ENCODE data around the gene HPRT1.

HPRT1 gene

GRCh38 chrX:134547047-134547679 is 87.2 kb downstream of the HPRT1 start:
- Histone ChIP-seq H3K9me3 (ENCODE audit: control insufficient read depth, insufficient read depth, low read length) (no peaks in the 10 kb centered on the region), H3K9me2 (replicated peaks; ENCODE audit: control insufficient read depth, low read length) (no peaks in the 10 kb centered on the region), H3K27me3 (ENCODE audit: control insufficient read depth, low read length) (peaks cover 51% of the 10 kb centered on the region), H4K20me1 (ENCODE audit: control insufficient read depth, insufficient read depth, low read depth, low read length) (no peaks in the 10 kb centered on the region), H3K4me2 (ENCODE audit: low read length) (no peak overlapping the region), H3K4me3 (ENCODE audit: low read length) (no peak overlapping the region), H3K36me3 (ENCODE audit: control insufficient read depth, low read length) (no peaks in the 10 kb centered on the region), H3K27ac (ENCODE audit: low read depth, low read length) (no peak overlapping the region), H3K79me2 (ENCODE audit: control insufficient read depth, low read length) (no peaks in the 10 kb centered on the region), H3K4me1 (ENCODE audit: control insufficient read depth, low read length) (peaks cover 27% of the 10 kb centered on the region), H3F3A (ENCODE audit: control insufficient read depth, insufficient read depth) (no peaks in the 10 kb centered on the region)
- TF ChIP-seq EZH2phosphoT487 (IDR thresholded peaks at IDR 0.05; ENCODE audit: borderline replicate concordance, low read length) = no peak
- TF ChIP-seq CTCF (IDR thresholded peaks at IDR 0.05; ENCODE audit: low read depth, low read length, poor library complexity, severe bottlenecking) = no peak

GRCh38 chrX:134548257-134549201 is 88.6 kb downstream of the HPRT1 start:
- TF ChIP-seq EZH2phosphoT487 (IDR thresholded peaks at IDR 0.05; ENCODE audit: borderline replicate concordance, low read length) = no peak; the same call in 1 of the 2 replicates
- TF ChIP-seq CTCF (IDR thresholded peaks at IDR 0.05; ENCODE audit: low read depth, low read length, poor library complexity, severe bottlenecking) = no peak
- Histone ChIP-seq H3K4me3 (ENCODE audit: low read length) (peak overlapping the region; percentile 74), H3K9me3 (ENCODE audit: control insufficient read depth, insufficient read depth, low read length) (no peaks in the 10 kb centered on the region), H3K27ac (ENCODE audit: low read depth, low read length) (no peak overlapping the region), H3F3A (ENCODE audit: control insufficient read depth, insufficient read depth) (no peaks in the 10 kb centered on the region), H3K4me2 (ENCODE audit: low read length) (peak overlapping the region; percentile 87), H3K79me2 (ENCODE audit: control insufficient read depth, low read length) (no peaks in the 10 kb centered on the region), H3K27me3 (ENCODE audit: control insufficient read depth, low read length) (peaks cover 58% of the 10 kb centered on the region), H3K4me1 (ENCODE audit: control insufficient read depth, low read length) (peaks cover 21% of the 10 kb centered on the region), H4K20me1 (ENCODE audit: control insufficient read depth, insufficient read depth, low read depth, low read length) (no peaks in the 10 kb centered on the region), H3K36me3 (ENCODE audit: control insufficient read depth, low read length) (no peaks in the 10 kb centered on the region), H3K9me2 (replicated peaks; ENCODE audit: control insufficient read depth, low read length) (no peaks in the 10 kb centered on the region)
